Erythroblast (primary cell): ENCODE results near the gene NAB2.

Experiments
- GATA1 ChIP-seq: IDR thresholded peaks from 2 replicates; pipeline ENCODE4 v1.6.1; 2011; ENCODE audit warnings: low read depth, mild to moderate bottlenecking, control low read depth, low read length, moderate library complexity
- POLR2A ChIP-seq: IDR thresholded peaks from 2 replicates; pipeline ENCODE4 v1.6.1; 2011; ENCODE audit warnings: mild to moderate bottlenecking, low read length

DNA sequence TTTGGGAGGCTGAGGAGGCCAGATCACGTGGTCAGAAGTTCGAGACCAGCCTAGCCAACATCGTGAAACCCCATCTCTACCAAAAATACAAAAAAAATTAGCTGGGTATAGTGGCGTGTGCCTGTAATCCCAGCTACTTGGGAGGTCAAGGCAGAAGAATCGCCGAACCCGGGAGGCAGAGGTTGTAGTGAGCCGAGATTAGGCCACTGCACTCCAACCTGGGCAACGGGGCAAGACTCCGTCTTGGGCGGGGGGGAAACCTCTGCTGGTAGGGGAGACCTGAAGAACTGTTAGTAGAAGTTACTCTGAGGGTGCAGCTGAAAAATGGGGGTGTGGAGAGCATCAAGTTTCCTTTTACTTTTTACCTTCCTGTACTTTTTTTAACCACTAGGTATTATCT lies 37.1 kb downstream of the NAB2 start:
- no peak for TF ChIP-seq POLR2A
- TF ChIP-seq GATA1, result no peak
